Neuronal stem cell (in vitro differentiated cells): Measurements from ENCODE around the gene NFYA.

Source experiments
- DNase-seq: peaks from one replicate; pipeline ENCODE4 v3.0.0-alpha.2; 2013; ENCODE audit warnings: low spot score
- H2AFZ ChIP-seq: one replicate; pipeline ENCODE4 v1.6.1; 2013; ENCODE audit warnings: mild to moderate bottlenecking, low read length, inconsistent platforms
- H2AK5ac ChIP-seq: 2 replicates; pipeline ENCODE4 v1.6.1; 2013; ENCODE audit warnings: low read depth, mild to moderate bottlenecking, inconsistent platforms, low read length, moderate library complexity, mixed read lengths
- H2BK120ac ChIP-seq: 2 replicates; pipeline ENCODE4 v1.6.1; 2013; ENCODE audit warnings: low read depth, mild to moderate bottlenecking, inconsistent platforms, low read length, moderate library complexity, mixed read lengths
- H2BK12ac ChIP-seq: one replicate; pipeline ENCODE4 v1.6.1; 2013; ENCODE audit warnings: low read length, inconsistent platforms
- H2BK15ac ChIP-seq: 2 replicates; pipeline ENCODE4 v1.6.1; 2013; ENCODE audit warnings: mild to moderate bottlenecking, low read length, inconsistent platforms, mixed read lengths
- H2BK5ac ChIP-seq: one replicate; pipeline ENCODE4 v1.6.1; 2013; ENCODE audit warnings: inconsistent platforms, mild to moderate bottlenecking, low read length, moderate library complexity
- H3K14ac ChIP-seq: one replicate; pipeline ENCODE4 v1.6.1; 2013; ENCODE audit warnings: low read length, inconsistent platforms
- H3K18ac ChIP-seq: 2 replicates; pipeline ENCODE4 v1.6.1; 2013; ENCODE audit warnings: low read length, inconsistent platforms
- H3K23ac ChIP-seq: 2 replicates; pipeline ENCODE4 v1.6.1; 2013; ENCODE audit warnings: low read depth, mild to moderate bottlenecking, mixed read lengths, low read length, inconsistent platforms; ENCODE audit not compliant: poor library complexity
- H3K27ac ChIP-seq: replicated peaks from 3 replicates; pipeline ENCODE4 v1.5.1; 2013; ENCODE audit warnings: low read length, inconsistent platforms
- H3K27me3 ChIP-seq, 3 experiments: 2 replicates each; pipeline ENCODE4 v1.6.1; 2013; ENCODE audit warnings: low read length in 3 of 3, mild to moderate bottlenecking in 2 of 3, inconsistent platforms in 1 of 3, low read depth in 1 of 3, mixed read lengths in 1 of 3, moderate library complexity in 1 of 3; ENCODE audit not compliant: control insufficient read depth in 3 of 3, insufficient read depth in 3 of 3
- H3K36me3 ChIP-seq, 2 donors: replicated peaks in 1 of 2; 2 replicates each; pipeline ENCODE4 v1.6.1; 2013; ENCODE audit warnings: low read length in 2 of 2; ENCODE audit not compliant: control insufficient read depth in 2 of 2, insufficient read depth in 2 of 2
- H3K4ac ChIP-seq: 2 replicates; pipeline ENCODE4 v1.6.1; 2013; ENCODE audit warnings: inconsistent platforms, mild to moderate bottlenecking, low read length, moderate library complexity
- H3K4me1 ChIP-seq, 2 donors: 1 replicate in 1 of 2; 2 replicates in 1 of 2; pipeline ENCODE4 v1.6.1; 2013; ENCODE audit warnings: low read length in 2 of 2, low read depth in 1 of 2; ENCODE audit not compliant: control insufficient read depth in 2 of 2, insufficient read depth in 1 of 2
- H3K4me2 ChIP-seq: one replicate; pipeline ENCODE4 v1.6.1; 2013; ENCODE audit warnings: mild to moderate bottlenecking, low read length, inconsistent platforms; ENCODE audit not compliant: insufficient read depth, poor library complexity, severe bottlenecking
- H3K4me3 ChIP-seq, 2 donors: 2 replicates each; pipeline ENCODE4 v1.5.1; 2013; ENCODE audit warnings: low read length in 2 of 2, mild to moderate bottlenecking in 2 of 2, inconsistent platforms in 1 of 2, moderate library complexity in 1 of 2
- H3K79me1 ChIP-seq: one replicate; pipeline ENCODE4 v1.6.1; 2013; ENCODE audit warnings: low read depth, mild to moderate bottlenecking, inconsistent platforms, low read length, moderate library complexity
- H3K9ac ChIP-seq: one replicate; pipeline ENCODE4 v1.6.1; 2013; ENCODE audit warnings: mild to moderate bottlenecking, low read depth, low read length, inconsistent platforms; ENCODE audit not compliant: poor library complexity
- H3K9me3 ChIP-seq, 2 donors: replicated peaks in 1 of 2; 2 replicates each; pipeline versions ENCODE3 to v1.6.1; 2013; ENCODE audit warnings: low read length in 2 of 2, mild to moderate bottlenecking in 2 of 2, inconsistent platforms in 1 of 2, low read depth in 1 of 2, mixed read lengths in 1 of 2, moderate library complexity in 1 of 2; ENCODE audit not compliant: control insufficient read depth in 2 of 2, insufficient read depth in 1 of 2
- H4K8ac ChIP-seq: one replicate; pipeline ENCODE4 v1.6.1; 2013; ENCODE audit warnings: low read depth, mild to moderate bottlenecking, inconsistent platforms, low read length, moderate library complexity
- H4K91ac ChIP-seq: one replicate; pipeline ENCODE4 v1.6.1; 2013; ENCODE audit warnings: low read length, low read depth, mild to moderate bottlenecking, inconsistent platforms; ENCODE audit not compliant: poor library complexity
- WGBS, 2 donors: extraction: QIAGEN DNeasy Blood & Tissue Kit; methylation state at CpG; one replicate each; pipeline ENCODE4 v1.1.7; 2013; ENCODE audit warnings: missing lambda C conversion rate in 2 of 2, mixed read lengths in 1 of 2; ENCODE audit not compliant: insufficient read length in 2 of 2, insufficient replicate concordance in 1 of 2; ENCODE audit errors: extremely low coverage in 2 of 2; 5-methylcytosine and 5-hydroxymethylcytosine counted together

NFYA gene

GRCh38 chr6:41075651-41076626 is 3.2 kb downstream of the NFYA start:
- H4K91ac ChIP-seq: no peak overlapping the region
- H3K4me1 ChIP-seq: peaks cover 5 to 6% of the 10 kb centered on the region in 2 donors
- no peak overlapping the region for H3K9ac ChIP-seq
- peaks cover 3% of the 10 kb centered on the region for H3K79me1 ChIP-seq
- no peaks in the 10 kb centered on the region for H3K27me3 ChIP-seq
- no peak overlapping the region for H3K4ac ChIP-seq
- H2BK5ac ChIP-seq: no peak overlapping the region
- DNase-seq: no peak
- H3K23ac ChIP-seq: no peak overlapping the region
- no peaks in the 10 kb centered on the region for H3K9me3 ChIP-seq
- H2BK120ac ChIP-seq: no peak overlapping the region
- no peak overlapping the region for H2BK15ac ChIP-seq
- H2BK12ac ChIP-seq: no peak overlapping the region
- no peak overlapping the region for H3K14ac ChIP-seq
- no peak overlapping the region for H3K27ac ChIP-seq
- H3K4me2 ChIP-seq: no peak overlapping the region
- no peak overlapping the region for H3K4me3 ChIP-seq
- no peak overlapping the region for H3K18ac ChIP-seq
- H2AK5ac ChIP-seq: no peak overlapping the region
- H3K36me3 ChIP-seq: peaks cover 6 to 31% of the 10 kb centered on the region in 2 donors
- WGBS, 2 donors: no CpG with 5 or more reads among the region's 4 CpGs
- no peak overlapping the region for H4K8ac ChIP-seq
- no peak overlapping the region for H2AFZ ChIP-seq

GRCh38 chr6:41077536-41077935 is 4.8 kb downstream of the NFYA start:
- Histone ChIP-seq H3K27me3 (no peaks in the 10 kb centered on the region), H2BK120ac (no peak overlapping the region), H3K27ac (no peak overlapping the region), H3K9me3 (no peaks in the 10 kb centered on the region), H3K4me2 (no peak overlapping the region), H2AFZ (no peak overlapping the region), H2AK5ac (no peak overlapping the region), H3K4me3 (no peak overlapping the region), H3K36me3 (peaks cover 8 to 43% of the 10 kb centered on the region in 2 donors), H3K4ac (no peak overlapping the region), H3K18ac (no peak overlapping the region), H3K9ac (no peak overlapping the region), H4K8ac (no peak overlapping the region), H3K14ac (no peak overlapping the region), H2BK5ac (no peak overlapping the region), H3K79me1 (peaks cover 3% of the 10 kb centered on the region), H2BK15ac (no peak overlapping the region), H2BK12ac (no peak overlapping the region), H4K91ac (no peak overlapping the region), H3K23ac (no peak overlapping the region), H3K4me1 (peaks cover 5 to 6% of the 10 kb centered on the region in 2 donors)
- WGBS, 2 donors: no CpG with 5 or more reads among the region's 2 CpGs
- DNase-seq: no peak

GRCh38 chr6:41078101-41078500 is 5.3 kb downstream of the NFYA start:
- Histone ChIP-seq H3K14ac (no peak overlapping the region), H3K23ac (no peak overlapping the region), H3K27ac (no peak overlapping the region), H2BK5ac (no peak overlapping the region), H3K18ac (no peak overlapping the region), H3K27me3 (no peaks in the 10 kb centered on the region), H3K4me2 (no peak overlapping the region), H2BK15ac (no peak overlapping the region), H3K4me1 (peaks cover 5 to 6% of the 10 kb centered on the region in 2 donors), H2BK120ac (no peak overlapping the region), H4K8ac (no peak overlapping the region), H2AFZ (no peak overlapping the region), H3K9ac (no peak overlapping the region), H3K4me3 (no peak overlapping the region), H4K91ac (no peak overlapping the region), H2AK5ac (no peak overlapping the region), H3K79me1 (peaks cover 3% of the 10 kb centered on the region), H3K36me3 (peaks cover 8 to 48% of the 10 kb centered on the region in 2 donors), H2BK12ac (no peak overlapping the region), H3K9me3 (no peaks in the 10 kb centered on the region), H3K4ac (no peak overlapping the region)
- no peak for DNase-seq
- no CpG with 5 or more reads among the region's 3 CpGs for WGBS, 2 donors

- H3K9me3 ChIP-seq: no peaks in the 10 kb centered on the region
- peaks cover 12 to 58% of the 10 kb centered on the region in 2 donors for H3K36me3 ChIP-seq
- no peak overlapping the region for H2AFZ ChIP-seq
These were observed 6.3 kb downstream of the NFYA start for GRCh38 chr6:41079080-41079479.

More at GRCh38 chr6:41079080-41079479, 6.3 kb downstream of the NFYA start:
- no peak overlapping the region for H2BK15ac ChIP-seq
- H3K4me1 ChIP-seq: peaks cover 4 to 5% of the 10 kb centered on the region in 2 donors
- H4K8ac ChIP-seq: no peak overlapping the region
- no peak overlapping the region for H3K14ac ChIP-seq
- no peak overlapping the region for H2AK5ac ChIP-seq
- no peak overlapping the region for H3K4me2 ChIP-seq
- no peaks in the 10 kb centered on the region for H3K79me1 ChIP-seq
- no peak overlapping the region for H3K9ac ChIP-seq
- no CpG with 5 or more reads among the region's 1 CpG for WGBS, 2 donors
- H3K23ac ChIP-seq: no peak overlapping the region
- no peaks in the 10 kb centered on the region for H3K27me3 ChIP-seq
- H4K91ac ChIP-seq: no peak overlapping the region
- H3K4ac ChIP-seq: no peak overlapping the region
- DNase-seq: no peak
- H2BK12ac ChIP-seq: no peak overlapping the region
- no peak overlapping the region for H2BK120ac ChIP-seq
- H3K18ac ChIP-seq: no peak overlapping the region
- no peak overlapping the region for H2BK5ac ChIP-seq
- H3K27ac ChIP-seq: no peak overlapping the region
- no peak overlapping the region for H3K4me3 ChIP-seq
